Measurements from ENCODE around the gene BEST4. TPM values are rescaled to one million over a fixed set of nuclear protein-coding genes. Genes with fewer than 3 reads are reported as not detected.

BEST4 gene
- total and polyA plus RNA-seq, 2 of the 8 experiments (the other 6 are each of a cell fraction or from before 2014, with no cell fraction given) = 0.76 to 1.4 TPM

GRCh38 chr1:44786841-44787426 is 1.0 kb downstream of the BEST4 start:
- ChIA-PET CTCF (ENCODE audit: partially characterized antibody) (interaction anchor here (0.6 to 10.4 kb wide), 21 partner anchors 10 to 815 kb away, joined by 3 to 67 read pairs (median 6); partner anchors contain the start of genes BTBD19, DYNLT4, HECTD3 and PLK3), POLR2A (ENCODE audit: partially characterized antibody) (interaction anchor here (1.0 to 23.6 kb wide), 10 partner anchors 9 to 61 kb away, joined by 3 to 428 read pairs (median 20); partner anchors contain the start of genes BTBD19, DYNLT4, PLK3 and RNU5D-1)
- no peaks in the 10 kb centered on the region for H4K20me1 ChIP-seq (replicated peaks in 1 of 2; ENCODE audit: control insufficient read depth in 1 of 2, insufficient read depth in 2 of 2, low read length in 2 of 2)
- H3K9me3 ChIP-seq (ENCODE audit: insufficient read depth in 2 of 2, low read depth in 1 of 2, low read length in 1 of 2) = no peaks in the 10 kb centered on the region
- H2BK20ac ChIP-seq (ENCODE audit: low read length) = 0 out of 2 replicates have a peak overlapping the region, but pooled peaks have one; percentile 75
- H4K8ac ChIP-seq (ENCODE audit: extremely low read depth, insufficient read depth, low read length) = no peak overlapping the region; the same call in 1 of the 2 replicates
- no peak overlapping the region for H3K23ac ChIP-seq (ENCODE audit: insufficient read length)
- H3K18ac ChIP-seq (ENCODE audit: extremely low read depth, low read length) = peak overlapping the region; percentile 97
- H3K4me1 ChIP-seq (replicated peaks in 1 of 4; ENCODE audit: control insufficient read depth in 3 of 4, insufficient read depth in 4 of 4, low read length in 3 of 4) = peaks cover 4 to 18% (median 14%) of the 10 kb centered on the region in 4 experiments
- H4K91ac ChIP-seq (replicated peaks; ENCODE audit: insufficient read length, low read length) = peak overlapping the region; percentile 90
- no peak overlapping the region for H4K5ac ChIP-seq (ENCODE audit: insufficient read length, low read depth, low read length)
- H3K27ac ChIP-seq (ENCODE audit: low read depth, low read length) = no peak overlapping the region
- no peak overlapping the region for H3K14ac ChIP-seq (ENCODE audit: insufficient read length)
- H3K56ac ChIP-seq (replicated peaks; ENCODE audit: insufficient read length, low read depth, low read length) = no peak overlapping the region
- peak overlapping the region; percentile 64 to 74 for H3K4me2 ChIP-seq (ENCODE audit: insufficient read depth in 1 of 2, low read depth in 2 of 2, low read length in 2 of 2)
- FAIRE-seq (no peak), DNase-seq (ENCODE audit: low read depth in 1 of 2, low spot score in 2 of 2) (no peak)
- H2BK12ac ChIP-seq (ENCODE audit: low read depth, low read length) = peak overlapping the region; percentile 96; the same call in 1 of the 2 replicates
- H3K4ac ChIP-seq (replicated peaks; ENCODE audit: insufficient read length, low read depth, low read length) = no peak overlapping the region
- peak overlapping the region; percentile 60; the same call in 1 of the 2 replicates for H2BK5ac ChIP-seq (ENCODE audit: low read depth, low read length)
- H3K27me3 ChIP-seq (replicated peaks in 1 of 4; ENCODE audit: control insufficient read depth in 3 of 4, extremely low read depth in 1 of 4, insufficient read depth in 3 of 4, low read length in 3 of 4) = peaks cover 0 to 7% (median 2%) of the 10 kb centered on the region in 4 experiments; a peak in 3 of 7 replicates
- no peaks in the 10 kb centered on the region for H3K79me2 ChIP-seq (ENCODE audit: control insufficient read depth in 1 of 2, insufficient read depth in 2 of 2, low read length in 2 of 2)
- TF ChIP-seq SAP30 (IDR thresholded peaks at IDR 0.05; ENCODE audit: insufficient read depth, insufficient replicate concordance, low read length) (no peak), HDAC6 (IDR thresholded peaks at IDR 0.05; ENCODE audit: low read depth, low read length) (no peak), JUND (IDR thresholded peaks at IDR 0.05; ENCODE audit: low read length) (no peak), RFX5 (IDR thresholded peaks at IDR 0.05; ENCODE audit: borderline replicate concordance, low read depth, low read length) (no peak), RBBP5 (IDR thresholded peaks at IDR 0.05; ENCODE audit: borderline replicate concordance, low read depth, low read length) (no peak), SRF (IDR thresholded peaks at IDR 0.05; ENCODE audit: low read depth, low read length) (no peak), RXRA (IDR thresholded peaks at IDR 0.05; ENCODE audit: insufficient read depth, low read depth, low read length) (no peak), CBX8 (IDR thresholded peaks at IDR 0.05; ENCODE audit: borderline replicate concordance, low read depth, low read length) (no peak), JUN (IDR thresholded peaks at IDR 0.05; ENCODE audit: low read depth, low read length) (no peak), MAX (IDR thresholded peaks at IDR 0.05) (no peak), FOSL1 (IDR thresholded peaks at IDR 0.05; ENCODE audit: insufficient read depth, low read depth, low read length) (no peak), BRCA1 (IDR thresholded peaks at IDR 0.05; ENCODE audit: low read depth, low read length) (no peak)
- H2AK5ac ChIP-seq (ENCODE audit: low read depth, low read length) = no peak overlapping the region
- H2BK120ac ChIP-seq (replicated peaks; ENCODE audit: low read depth, low read length) = no peak overlapping the region
- H3K79me1 ChIP-seq (ENCODE audit: low read depth, low read length) = 0 out of 2 replicates have a peak, but pooled peaks cover 2% of the 10 kb centered on the region
- peak overlapping the region; percentile 17 to 58 (median 46); a peak in 7 of 8 replicates for H3K4me3 ChIP-seq (ENCODE audit: extremely low read depth in 1 of 4, insufficient read depth in 2 of 4, low read depth in 3 of 4, low read length in 4 of 4)
- H3K23me2 ChIP-seq (ENCODE audit: low read depth, low read length) = peaks cover 6% of the 10 kb centered on the region; the same call in 1 of the 2 replicates
- WGBS, 2 experiments (ENCODE audit: extremely low coverage in 1 of 2, insufficient coverage in 1 of 2, insufficient read length in 1 of 2, insufficient replicate concordance in 2 of 2, low coverage in 1 of 2, low lambda C conversion rate in 2 of 2, missing lambda C conversion rate in 1 of 2) = 84% methylated on average over 7 of the region's 9 CpGs; no CpG with 5 or more reads in 1 of the 2 experiments
- no peak overlapping the region for H2AFZ ChIP-seq (ENCODE audit: low read length)
- peak overlapping the region; percentile 99 for H2BK15ac ChIP-seq (ENCODE audit: low read length)
- peak overlapping the region in 2 of 4 experiments; percentile 17 to 45; a peak in 1 of 7 replicates for H3K9ac ChIP-seq (replicated peaks in 1 of 4; ENCODE audit: extremely low read depth in 1 of 4, low read depth in 3 of 4, low read length in 3 of 4)
- H3K36me3 ChIP-seq (ENCODE audit: control insufficient read depth in 2 of 4, insufficient read depth in 4 of 4, low read length in 3 of 4) = no peaks in the 10 kb centered on the region
